ENCODE data around the gene ADRA1B. TPM values are rescaled to one million over a fixed set of nuclear protein-coding genes. Genes with fewer than 3 reads are reported as not detected.

ADRA1B gene
- total RNA-seq, 1 donor from 2014 or later, result under 0.01 TPM

DNA sequence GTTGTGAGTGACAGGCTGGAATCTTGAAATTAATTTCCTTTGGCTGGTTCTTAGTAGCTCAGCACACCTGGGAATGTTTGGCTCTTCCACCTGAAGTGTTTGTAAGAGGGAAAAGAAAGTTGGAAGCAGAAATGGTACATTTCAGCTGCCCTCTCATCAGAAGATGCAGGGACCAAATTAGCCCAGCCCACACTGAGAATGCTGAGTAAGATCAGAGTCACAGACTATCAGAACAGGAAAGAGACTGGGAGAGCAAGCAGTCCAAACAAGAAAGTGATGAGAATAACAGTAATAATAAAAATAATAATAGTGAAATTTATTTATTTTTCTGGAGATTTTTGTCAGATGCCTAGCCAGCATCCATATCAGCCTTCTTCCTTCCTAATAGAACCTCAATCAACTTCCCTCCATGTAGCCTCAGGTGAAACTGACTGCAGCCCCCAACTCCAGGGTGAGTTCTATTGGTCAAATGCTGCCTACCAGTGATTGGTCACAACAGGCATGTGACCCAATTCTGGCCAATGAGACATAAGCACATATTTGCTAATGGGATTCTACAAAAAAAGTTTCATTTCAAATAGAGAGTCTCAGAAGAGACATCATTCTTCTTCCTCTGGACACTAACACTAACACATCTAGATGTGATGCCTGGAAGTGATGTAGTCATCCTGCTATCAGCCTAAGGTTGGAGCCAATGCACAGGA is 31.2 kb upstream of the ADRA1B start:
- H3K36me3 ChIP-seq (ENCODE audit: control insufficient read depth in 3 of 3, insufficient read depth in 3 of 3, low read length in 3 of 3), result no peaks in the 10 kb centered on the region
- no peaks in the 10 kb centered on the region for H3K4me1 ChIP-seq (ENCODE audit: control insufficient read depth in 3 of 3, insufficient read depth in 3 of 3, low read length in 3 of 3)
- H3K27me3 ChIP-seq (ENCODE audit: control insufficient read depth in 3 of 3, insufficient read depth in 3 of 3, low read length in 3 of 3), result peaks cover 0 to 3% (median 0%) of the 10 kb centered on the region in 3 donors
- no peak overlapping the region for H3K4me3 ChIP-seq (ENCODE audit: low read length in 3 of 3)
- no peak overlapping the region for H3K9ac ChIP-seq (ENCODE audit: low read depth in 1 of 3, low read length in 3 of 3)
- H3K9me3 ChIP-seq (ENCODE audit: control insufficient read depth in 3 of 3, low read length in 3 of 3), result no peaks in the 10 kb centered on the region
- no peak overlapping the region for H3K27ac ChIP-seq (ENCODE audit: low read depth, low read length)

DNA sequence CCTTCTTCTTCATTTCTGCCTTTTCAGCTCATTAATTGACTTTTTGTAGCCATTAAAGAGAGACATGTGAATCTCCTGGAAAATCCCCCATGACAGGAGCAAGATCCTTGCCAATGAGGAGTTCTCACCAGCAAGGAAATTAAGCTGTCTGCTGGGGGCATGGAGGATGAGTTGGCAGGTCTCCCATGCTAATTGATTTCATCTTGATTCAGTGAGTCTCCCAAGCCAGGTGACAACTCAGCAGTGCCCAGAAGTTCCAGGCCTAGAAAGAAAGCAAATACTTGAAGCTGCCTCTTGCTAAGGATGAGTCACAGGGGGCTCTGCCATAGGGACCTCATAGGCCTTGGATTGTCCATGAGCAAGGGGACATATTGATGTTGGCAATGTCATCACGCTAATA is 30.0 kb upstream of the ADRA1B start:
- Histone ChIP-seq H3K4me1 (ENCODE audit: control insufficient read depth in 3 of 3, insufficient read depth in 3 of 3, low read length in 3 of 3) (no peaks in the 10 kb centered on the region), H3K36me3 (ENCODE audit: control insufficient read depth in 3 of 3, insufficient read depth in 3 of 3, low read length in 3 of 3) (no peaks in the 10 kb centered on the region), H3K27me3 (ENCODE audit: control insufficient read depth in 3 of 3, insufficient read depth in 3 of 3, low read length in 3 of 3) (peaks cover 0 to 3% (median 0%) of the 10 kb centered on the region in 3 donors), H3K4me3 (ENCODE audit: low read length in 3 of 3) (no peak overlapping the region), H3K27ac (ENCODE audit: low read depth, low read length) (no peak overlapping the region), H3K9ac (ENCODE audit: low read depth in 1 of 3, low read length in 3 of 3) (no peak overlapping the region), H3K9me3 (ENCODE audit: control insufficient read depth in 3 of 3, low read length in 3 of 3) (no peaks in the 10 kb centered on the region)

- Histone ChIP-seq H3K36me3 (ENCODE audit: control insufficient read depth in 3 of 3, insufficient read depth in 3 of 3, low read length in 3 of 3) (no peaks in the 10 kb centered on the region), H3K9ac (ENCODE audit: low read depth in 1 of 3, low read length in 3 of 3) (no peak overlapping the region), H3K27ac (ENCODE audit: low read depth, low read length) (no peak overlapping the region), H3K4me1 (ENCODE audit: control insufficient read depth in 3 of 3, insufficient read depth in 3 of 3, low read length in 3 of 3) (no peaks in the 10 kb centered on the region), H3K4me3 (ENCODE audit: low read length in 3 of 3) (no peak overlapping the region), H3K9me3 (ENCODE audit: control insufficient read depth in 3 of 3, low read length in 3 of 3) (no peaks in the 10 kb centered on the region), H3K27me3 (ENCODE audit: control insufficient read depth in 3 of 3, insufficient read depth in 3 of 3, low read length in 3 of 3) (peaks cover 0 to 3% (median 0%) of the 10 kb centered on the region in 3 donors)
Measured at GRCh38 chr5:159887050-159887449, 29.2 kb upstream of the ADRA1B start.

GRCh38 chr5:159888860-159889259 is 27.4 kb upstream of the ADRA1B start:
- Histone ChIP-seq H3K4me1 (ENCODE audit: control insufficient read depth in 3 of 3, insufficient read depth in 3 of 3, low read length in 3 of 3) (no peaks in the 10 kb centered on the region), H3K9ac (ENCODE audit: low read depth in 1 of 3, low read length in 3 of 3) (no peak overlapping the region), H3K27me3 (ENCODE audit: control insufficient read depth in 3 of 3, insufficient read depth in 3 of 3, low read length in 3 of 3) (peaks cover 0 to 3% (median 0%) of the 10 kb centered on the region in 3 donors)

DNA sequence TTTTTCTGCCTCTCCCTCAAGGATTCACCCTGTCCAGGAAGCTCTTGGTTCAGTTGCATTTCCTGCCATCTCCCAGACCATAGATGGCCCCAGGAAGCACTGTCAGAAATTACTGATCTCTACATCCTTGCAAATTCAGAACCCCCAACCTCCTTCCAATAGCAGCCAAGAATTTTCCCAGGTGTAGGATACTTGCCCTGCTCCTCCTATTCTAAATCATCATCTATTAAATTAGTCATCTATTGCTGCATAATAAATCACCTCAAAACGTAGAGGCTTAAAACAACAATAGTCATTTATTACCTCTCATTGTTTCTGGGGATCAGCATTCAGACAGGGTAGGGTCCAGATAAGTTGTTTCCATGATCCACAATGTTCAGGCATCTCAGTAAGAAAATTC is 26.1 kb upstream of the ADRA1B start:
- Histone ChIP-seq H3K4me1 (ENCODE audit: control insufficient read depth in 3 of 3, insufficient read depth in 3 of 3, low read length in 3 of 3) (no peaks in the 10 kb centered on the region), H3K27me3 (ENCODE audit: control insufficient read depth in 3 of 3, insufficient read depth in 3 of 3, low read length in 3 of 3) (peaks cover 0 to 3% (median 0%) of the 10 kb centered on the region in 3 donors), H3K9me3 (ENCODE audit: control insufficient read depth in 3 of 3, low read length in 3 of 3) (no peaks in the 10 kb centered on the region), H3K9ac (ENCODE audit: low read depth in 1 of 3, low read length in 3 of 3) (no peak overlapping the region), H3K36me3 (ENCODE audit: control insufficient read depth in 3 of 3, insufficient read depth in 3 of 3, low read length in 3 of 3) (no peaks in the 10 kb centered on the region), H3K4me3 (ENCODE audit: low read length in 3 of 3) (no peak overlapping the region), H3K27ac (ENCODE audit: low read depth, low read length) (no peak overlapping the region)

More at GRCh38 chr5:159888860-159889259, 27.4 kb upstream of the ADRA1B start:
- Histone ChIP-seq H3K36me3 (ENCODE audit: control insufficient read depth in 3 of 3, insufficient read depth in 3 of 3, low read length in 3 of 3) (no peaks in the 10 kb centered on the region), H3K9me3 (ENCODE audit: control insufficient read depth in 3 of 3, low read length in 3 of 3) (no peaks in the 10 kb centered on the region), H3K27ac (ENCODE audit: low read depth, low read length) (no peak overlapping the region), H3K4me3 (ENCODE audit: low read length in 3 of 3) (no peak overlapping the region)

- Histone ChIP-seq H3K36me3 (ENCODE audit: control insufficient read depth in 3 of 3, insufficient read depth in 3 of 3, low read length in 3 of 3) (no peaks in the 10 kb centered on the region), H3K9me3 (ENCODE audit: control insufficient read depth in 3 of 3, low read length in 3 of 3) (no peaks in the 10 kb centered on the region), H3K4me1 (ENCODE audit: control insufficient read depth in 3 of 3, insufficient read depth in 3 of 3, low read length in 3 of 3) (no peaks in the 10 kb centered on the region), H3K4me3 (ENCODE audit: low read length in 3 of 3) (no peak overlapping the region), H3K9ac (ENCODE audit: low read depth in 1 of 3, low read length in 3 of 3) (no peak overlapping the region), H3K27me3 (ENCODE audit: control insufficient read depth in 3 of 3, insufficient read depth in 3 of 3, low read length in 3 of 3) (peaks cover 0 to 3% (median 0%) of the 10 kb centered on the region in 3 donors), H3K27ac (ENCODE audit: low read depth, low read length) (no peak overlapping the region)
Measured at GRCh38 chr5:159891371-159891770, 24.9 kb upstream of the ADRA1B start.

GRCh38 chr5:159893040-159893695 is 23.1 kb upstream of the ADRA1B start:
- H3K36me3 ChIP-seq (ENCODE audit: control insufficient read depth in 3 of 3, insufficient read depth in 3 of 3, low read length in 3 of 3), result no peaks in the 10 kb centered on the region
- no peaks in the 10 kb centered on the region for H3K9me3 ChIP-seq (ENCODE audit: control insufficient read depth in 3 of 3, low read length in 3 of 3)
- H3K27ac ChIP-seq (ENCODE audit: low read depth, low read length), result no peak overlapping the region
- peaks cover 0 to 3% (median 0%) of the 10 kb centered on the region in 3 donors for H3K27me3 ChIP-seq (ENCODE audit: control insufficient read depth in 3 of 3, insufficient read depth in 3 of 3, low read length in 3 of 3)
- H3K9ac ChIP-seq (ENCODE audit: low read depth in 1 of 3, low read length in 3 of 3), result no peak overlapping the region
- H3K4me1 ChIP-seq (ENCODE audit: control insufficient read depth in 3 of 3, insufficient read depth in 3 of 3, low read length in 3 of 3), result no peaks in the 10 kb centered on the region
- no peak overlapping the region for H3K4me3 ChIP-seq (ENCODE audit: low read length in 3 of 3)

DNA sequence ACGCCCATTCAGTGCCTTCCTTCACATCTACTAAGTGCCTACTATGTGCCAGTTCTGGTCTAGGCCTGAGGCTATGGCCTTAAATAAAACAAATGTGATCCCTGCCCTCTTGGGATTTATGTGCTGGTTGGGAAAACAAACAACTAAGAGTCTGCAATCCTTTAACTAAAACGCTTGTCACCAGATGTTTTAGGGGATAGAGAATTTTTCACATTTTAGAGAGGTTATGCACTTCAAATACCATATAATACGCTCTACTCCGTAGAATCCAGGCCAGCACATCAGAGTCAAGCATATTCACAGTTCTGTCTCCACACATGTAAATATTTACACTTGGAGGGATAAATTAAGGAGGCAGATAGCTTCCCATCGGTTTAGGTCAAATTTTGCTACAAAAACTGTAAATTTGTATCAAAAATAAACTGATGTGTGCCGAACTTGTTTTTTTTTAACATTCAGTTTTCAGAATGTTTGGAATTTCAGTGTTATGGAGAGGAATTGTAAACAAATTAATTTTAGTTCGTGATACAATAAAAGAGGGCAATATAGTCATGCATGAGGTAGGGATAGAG is 22.0 kb upstream of the ADRA1B start:
- Histone ChIP-seq H3K4me3 (ENCODE audit: low read length in 3 of 3) (no peak overlapping the region), H3K27me3 (ENCODE audit: control insufficient read depth in 3 of 3, insufficient read depth in 3 of 3, low read length in 3 of 3) (no peaks in the 10 kb centered on the region), H3K36me3 (ENCODE audit: control insufficient read depth in 3 of 3, insufficient read depth in 3 of 3, low read length in 3 of 3) (no peaks in the 10 kb centered on the region), H3K4me1 (ENCODE audit: control insufficient read depth in 3 of 3, insufficient read depth in 3 of 3, low read length in 3 of 3) (no peaks in the 10 kb centered on the region), H3K27ac (ENCODE audit: low read depth, low read length) (no peak overlapping the region), H3K9ac (ENCODE audit: low read depth in 1 of 3, low read length in 3 of 3) (no peak overlapping the region), H3K9me3 (ENCODE audit: control insufficient read depth in 3 of 3, low read length in 3 of 3) (no peaks in the 10 kb centered on the region)

- Histone ChIP-seq H3K4me3 (ENCODE audit: low read length in 3 of 3) (no peak overlapping the region), H3K9ac (ENCODE audit: low read depth in 1 of 3, low read length in 3 of 3) (no peak overlapping the region), H3K27me3 (ENCODE audit: control insufficient read depth in 3 of 3, insufficient read depth in 3 of 3, low read length in 3 of 3) (no peaks in the 10 kb centered on the region), H3K9me3 (ENCODE audit: control insufficient read depth in 3 of 3, low read length in 3 of 3) (no peaks in the 10 kb centered on the region), H3K36me3 (ENCODE audit: control insufficient read depth in 3 of 3, insufficient read depth in 3 of 3, low read length in 3 of 3) (no peaks in the 10 kb centered on the region), H3K4me1 (ENCODE audit: control insufficient read depth in 3 of 3, insufficient read depth in 3 of 3, low read length in 3 of 3) (no peaks in the 10 kb centered on the region), H3K27ac (ENCODE audit: low read depth, low read length) (no peak overlapping the region)
Measured at GRCh38 chr5:159897786-159898393, 18.4 kb upstream of the ADRA1B start.

Measured in skeletal muscle tissue (tissue), 4 donors.